Activated T-helper 17 cell treated with anti-CD3 and anti-CD28 coated beads, Interleukin-2, amount 50 U/mL, for 72 hours (primary cell): ENCODE data around the gene CPT1B. TPM values are rescaled to one million over a fixed set of nuclear protein-coding genes. Genes with fewer than 3 reads are reported as not detected.
A peak's percentile ranks its signal among the peaks of the same experiment; 100 is the strongest.
"Not testable (repeated sequence)": the region's sequence is repeated elsewhere in the genome, so short reads cannot be mapped to it uniquely, and the experiment has no call there.

Experiments used
- ATAC-seq: fragments of 150-1000 bp; cut with Tn5 transposase; replicated peaks from 2 replicates; pipeline ENCODE4 v1.10.0; 2021; ENCODE audit warnings: mild to moderate bottlenecking, moderate library complexity
- H3K27ac Mint-ChIP-seq: one replicate; pipeline ENCODE4 v1.8.0; 2022; ENCODE audit warnings: mixed read lengths
- H3K27me3 Mint-ChIP-seq: one replicate; pipeline ENCODE4 v1.8.0; 2022; ENCODE audit warnings: mixed read lengths
- H3K36me3 Mint-ChIP-seq: one replicate; pipeline ENCODE4 v1.8.0; 2022; ENCODE audit warnings: low read depth, mild to moderate bottlenecking, mixed read lengths
- H3K4me1 Mint-ChIP-seq: one replicate; pipeline ENCODE4 v1.8.0; 2022; ENCODE audit warnings: mixed read lengths
- H3K4me3 Mint-ChIP-seq: one replicate; pipeline ENCODE4 v1.8.0; 2022; ENCODE audit warnings: mild to moderate bottlenecking, mixed read lengths
- H3K9me3 Mint-ChIP-seq: one replicate; pipeline ENCODE4 v1.8.0; 2022; ENCODE audit warnings: mixed read lengths
- total RNA-seq, 2 donors: library from RNA; stranded (reverse); gene quantifications; one replicate each; pipeline ENCODE4 v1.2.3, GENCODE V29; 2022

CPT1B gene
- total RNA-seq, 2 donors from 2014 or later = 57.3 to 62.8 TPM

- peak; percentile 62 for ATAC-seq
Observed at GRCh38 chr22:50612528-50613221, 34.4 kb upstream of the CPT1B start.

GRCh38 chr22:50612168-50612527 is 33.9 kb upstream of the CPT1B start:
- no peaks in the 10 kb centered on the region for H3K9me3 Mint-ChIP-seq
- H3K27me3 Mint-ChIP-seq = peaks cover 15% of the 10 kb centered on the region
- H3K4me1 Mint-ChIP-seq = no peaks in the 10 kb centered on the region
- ATAC-seq = no peak
- no peak overlapping the region for H3K27ac Mint-ChIP-seq
- no peaks in the 10 kb centered on the region for H3K36me3 Mint-ChIP-seq
- H3K4me3 Mint-ChIP-seq = no peak overlapping the region

More at GRCh38 chr22:50612528-50613221, 34.4 kb upstream of the CPT1B start:
- H3K4me3 Mint-ChIP-seq = no peak overlapping the region
- no peaks in the 10 kb centered on the region for H3K4me1 Mint-ChIP-seq
- no peaks in the 10 kb centered on the region for H3K9me3 Mint-ChIP-seq
- no peaks in the 10 kb centered on the region for H3K36me3 Mint-ChIP-seq
- H3K27me3 Mint-ChIP-seq = peaks cover 9% of the 10 kb centered on the region
- H3K27ac Mint-ChIP-seq = no peak overlapping the region

- Mint-ChIP-seq H3K9me3 (no peaks in the 10 kb centered on the region), H3K4me3 (no peak overlapping the region), H3K36me3 (no peaks in the 10 kb centered on the region), H3K4me1 (no peaks in the 10 kb centered on the region), H3K27me3 (peaks cover 15% of the 10 kb centered on the region), H3K27ac (no peak overlapping the region)
- ATAC-seq = no peak
Observed at GRCh38 chr22:50611341-50612060, 33.3 kb upstream of the CPT1B start.

GRCh38 chr22:50610581-50610980 is 32.4 kb upstream of the CPT1B start:
- Mint-ChIP-seq H3K27ac (no peak overlapping the region), H3K9me3 (no peaks in the 10 kb centered on the region), H3K4me3 (no peak overlapping the region), H3K27me3 (peaks cover 15% of the 10 kb centered on the region), H3K36me3 (no peaks in the 10 kb centered on the region), H3K4me1 (no peaks in the 10 kb centered on the region)
- no peak for ATAC-seq

GRCh38 chr22:50610041-50610451 is 31.8 kb upstream of the CPT1B start:
- Mint-ChIP-seq H3K4me1 (no peaks in the 10 kb centered on the region), H3K27me3 (peaks cover 15% of the 10 kb centered on the region), H3K9me3 (no peaks in the 10 kb centered on the region), H3K27ac (no peak overlapping the region), H3K4me3 (no peak overlapping the region), H3K36me3 (no peaks in the 10 kb centered on the region)
- no peak for ATAC-seq

GRCh38 chr22:50609599-50609998 is 31.4 kb upstream of the CPT1B start:
- Mint-ChIP-seq H3K4me1 (no peaks in the 10 kb centered on the region), H3K36me3 (no peaks in the 10 kb centered on the region), H3K27ac (no peak overlapping the region), H3K9me3 (no peaks in the 10 kb centered on the region), H3K4me3 (no peak overlapping the region), H3K27me3 (peaks cover 15% of the 10 kb centered on the region)
- no peak for ATAC-seq

GRCh38 chr22:50608996-50609395 is 30.8 kb upstream of the CPT1B start:
- Mint-ChIP-seq H3K9me3 (no peaks in the 10 kb centered on the region), H3K36me3 (no peaks in the 10 kb centered on the region), H3K27me3 (peaks cover 15% of the 10 kb centered on the region), H3K27ac (no peak overlapping the region), H3K4me3 (no peak overlapping the region), H3K4me1 (no peaks in the 10 kb centered on the region)
- no peak for ATAC-seq

GRCh38 chr22:50608058-50608840 is 30.0 kb upstream of the CPT1B start:
- H3K4me1 Mint-ChIP-seq, H3K9me3 Mint-ChIP-seq, ATAC-seq, H3K36me3 Mint-ChIP-seq, H3K4me3 Mint-ChIP-seq, H3K27ac Mint-ChIP-seq: not testable (repeated sequence)
- H3K27me3 Mint-ChIP-seq = peaks cover 15% of the 10 kb centered on the region

GRCh38 chr22:50607659-50608020 is 29.4 kb upstream of the CPT1B start:
- Mint-ChIP-seq H3K36me3 (no peaks in the 10 kb centered on the region), H3K4me3 (no peak overlapping the region), H3K27me3 (peaks cover 21% of the 10 kb centered on the region), H3K27ac (no peak overlapping the region), H3K4me1 (no peaks in the 10 kb centered on the region), H3K9me3 (no peaks in the 10 kb centered on the region)
- no peak for ATAC-seq

GRCh38 chr22:50606946-50607658 is 28.9 kb upstream of the CPT1B start:
- Mint-ChIP-seq H3K9me3 (no peaks in the 10 kb centered on the region), H3K4me1 (no peaks in the 10 kb centered on the region)
- no peak for ATAC-seq

GRCh38 chr22:50606165-50606945 is 28.1 kb upstream of the CPT1B start:
- Mint-ChIP-seq H3K9me3 (no peaks in the 10 kb centered on the region), H3K27me3 (peaks cover 32% of the 10 kb centered on the region), H3K4me1 (no peaks in the 10 kb centered on the region), H3K4me3 (no peak overlapping the region), H3K36me3 (peaks cover 10% of the 10 kb centered on the region), H3K27ac (no peak overlapping the region)
- ATAC-seq = no peak

More at GRCh38 chr22:50606946-50607658, 28.9 kb upstream of the CPT1B start:
- peaks cover 3% of the 10 kb centered on the region for H3K36me3 Mint-ChIP-seq
- H3K27ac Mint-ChIP-seq = no peak overlapping the region
- peaks cover 26% of the 10 kb centered on the region for H3K27me3 Mint-ChIP-seq
- no peak overlapping the region for H3K4me3 Mint-ChIP-seq

- Mint-ChIP-seq H3K9me3 (no peaks in the 10 kb centered on the region), H3K27me3 (peaks cover 32% of the 10 kb centered on the region), H3K4me1 (no peaks in the 10 kb centered on the region), H3K4me3 (no peak overlapping the region), H3K36me3 (peaks cover 10% of the 10 kb centered on the region), H3K27ac (no peak overlapping the region)
- ATAC-seq = no peak
Observed at GRCh38 chr22:50605613-50606074, 27.4 kb upstream of the CPT1B start.

GRCh38 chr22:50605002-50605612 is 26.9 kb upstream of the CPT1B start:
- no peak for ATAC-seq
- H3K4me1 Mint-ChIP-seq = no peaks in the 10 kb centered on the region
- no peak overlapping the region for H3K4me3 Mint-ChIP-seq
- no peaks in the 10 kb centered on the region for H3K9me3 Mint-ChIP-seq
- no peak overlapping the region for H3K27ac Mint-ChIP-seq
- H3K27me3 Mint-ChIP-seq = peaks cover 30% of the 10 kb centered on the region
- peaks cover 10% of the 10 kb centered on the region for H3K36me3 Mint-ChIP-seq
